RWPE2 (cell line): ENCODE results near the gene KIAA1755.

ENCODE experiments used
- ATAC-seq: fragments of 200-7000 bp; cut with Tn5 transposase; 3 replicates; pipeline ENCODE4 v1.9.1; 2021; ENCODE audit warnings: low read depth
- DNase-seq: peaks from one replicate; pipeline ENCODE4 v3.0.0-alpha.2; 2020; ENCODE audit warnings: low spot score
- H3K27ac ChIP-seq: fragments of 450-650 bp; 2 replicates; pipeline ENCODE4 v1.5.1; 2017; ENCODE audit warnings: mild to moderate bottlenecking; ENCODE audit not compliant: poor library complexity, severe bottlenecking
- H3K27me3 ChIP-seq: fragments of 250-450 bp; sonication (Bioruptor Pico); 2 replicates; pipeline ENCODE4 v1.5.1; 2021; ENCODE audit warnings: mild to moderate bottlenecking, moderate library complexity; ENCODE audit not compliant: insufficient read depth, poor library complexity, severe bottlenecking
- H3K36me3 ChIP-seq: fragments of 250-450 bp; sonication (Bioruptor Pico); 2 replicates; pipeline ENCODE4 v1.5.1; 2020; ENCODE audit warnings: low read depth, mild to moderate bottlenecking, moderate library complexity
- H3K4me1 ChIP-seq: fragments of 250-450 bp; sonication (Bioruptor Pico); 2 replicates; pipeline ENCODE4 v1.5.1; 2021; ENCODE audit warnings: mild to moderate bottlenecking, moderate library complexity; ENCODE audit not compliant: insufficient read depth, poor library complexity, severe bottlenecking
- H3K4me3 ChIP-seq: fragments of 250-450 bp; sonication (Bioruptor Pico); 2 replicates; pipeline ENCODE4 v1.5.1; 2021; ENCODE audit warnings: mild to moderate bottlenecking, moderate library complexity; ENCODE audit not compliant: severe bottlenecking
- H3K9me3 ChIP-seq: fragments of 250-450 bp; sonication (Bioruptor Pico); 2 replicates; pipeline ENCODE4 v1.5.1; 2021; ENCODE audit warnings: mild to moderate bottlenecking, moderate library complexity; ENCODE audit not compliant: severe bottlenecking
- TF ChIP-seq, protein P1 (sequence below): fragments of 450-650 bp; IDR thresholded peaks from one replicate; pipeline ENCODE4 v1.5.1; 2017; ENCODE audit warnings: mild to moderate bottlenecking, moderate library complexity; ENCODE audit not compliant: poor library complexity, severe bottlenecking

The KIAA1755 gene

DNA sequence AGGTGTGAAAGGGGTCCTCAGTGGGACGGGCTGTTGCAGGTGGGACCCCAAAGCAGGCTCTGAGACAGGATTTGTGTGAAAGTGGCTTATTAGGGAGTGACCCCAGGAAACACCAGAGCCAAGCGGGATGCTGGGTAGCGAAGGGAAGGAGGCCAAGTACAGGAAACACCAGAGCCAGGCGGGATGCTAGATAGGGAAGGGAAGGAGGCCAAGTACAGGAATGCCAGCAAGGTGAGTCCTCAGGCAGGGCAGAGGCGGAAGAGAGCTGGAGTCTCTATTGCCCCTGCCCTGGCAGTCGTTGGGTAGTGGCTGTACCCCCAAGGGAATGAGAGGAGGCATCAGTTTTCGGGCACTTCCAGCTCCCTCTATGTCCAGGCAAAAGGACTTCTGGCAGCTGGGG lies 65.0 kb downstream of the KIAA1755 start:
- H3K27me3 ChIP-seq: no peaks in the 10 kb centered on the region

GRCh38 chr20:38194971-38195504 lies 65.5 kb downstream of the KIAA1755 start:
- DNase-seq (peak; percentile 70), ATAC-seq (no peak)
- H3K9me3 ChIP-seq: no peaks in the 10 kb centered on the region
- peaks cover 27% of the 10 kb centered on the region for H3K4me1 ChIP-seq
- no peak overlapping the region for H3K27ac ChIP-seq
- no peak overlapping the region for H3K4me3 ChIP-seq
- no peaks in the 10 kb centered on the region for H3K27me3 ChIP-seq
- H3K36me3 ChIP-seq: no peaks in the 10 kb centered on the region
- TF ChIP-seq, protein P1, sequence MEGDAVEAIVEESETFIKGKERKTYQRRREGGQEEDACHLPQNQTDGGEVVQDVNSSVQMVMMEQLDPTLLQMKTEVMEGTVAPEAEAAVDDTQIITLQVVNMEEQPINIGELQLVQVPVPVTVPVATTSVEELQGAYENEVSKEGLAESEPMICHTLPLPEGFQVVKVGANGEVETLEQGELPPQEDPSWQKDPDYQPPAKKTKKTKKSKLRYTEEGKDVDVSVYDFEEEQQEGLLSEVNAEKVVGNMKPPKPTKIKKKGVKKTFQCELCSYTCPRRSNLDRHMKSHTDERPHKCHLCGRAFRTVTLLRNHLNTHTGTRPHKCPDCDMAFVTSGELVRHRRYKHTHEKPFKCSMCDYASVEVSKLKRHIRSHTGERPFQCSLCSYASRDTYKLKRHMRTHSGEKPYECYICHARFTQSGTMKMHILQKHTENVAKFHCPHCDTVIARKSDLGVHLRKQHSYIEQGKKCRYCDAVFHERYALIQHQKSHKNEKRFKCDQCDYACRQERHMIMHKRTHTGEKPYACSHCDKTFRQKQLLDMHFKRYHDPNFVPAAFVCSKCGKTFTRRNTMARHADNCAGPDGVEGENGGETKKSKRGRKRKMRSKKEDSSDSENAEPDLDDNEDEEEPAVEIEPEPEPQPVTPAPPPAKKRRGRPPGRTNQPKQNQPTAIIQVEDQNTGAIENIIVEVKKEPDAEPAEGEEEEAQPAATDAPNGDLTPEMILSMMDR: no peak

More for the DNA sequence above, 65.0 kb downstream of the KIAA1755 start:
- peak; percentile 74 for DNase-seq
- peak; percentile 32; the same call in 2 of the 3 replicates for ATAC-seq
- no peak overlapping the region for H3K4me3 ChIP-seq
- no peaks in the 10 kb centered on the region for H3K9me3 ChIP-seq
- no peaks in the 10 kb centered on the region for H3K36me3 ChIP-seq
- H3K27ac ChIP-seq: peak overlapping the region; percentile 74
- TF ChIP-seq, protein P1: no peak
- peaks cover 27% of the 10 kb centered on the region for H3K4me1 ChIP-seq

DNA sequence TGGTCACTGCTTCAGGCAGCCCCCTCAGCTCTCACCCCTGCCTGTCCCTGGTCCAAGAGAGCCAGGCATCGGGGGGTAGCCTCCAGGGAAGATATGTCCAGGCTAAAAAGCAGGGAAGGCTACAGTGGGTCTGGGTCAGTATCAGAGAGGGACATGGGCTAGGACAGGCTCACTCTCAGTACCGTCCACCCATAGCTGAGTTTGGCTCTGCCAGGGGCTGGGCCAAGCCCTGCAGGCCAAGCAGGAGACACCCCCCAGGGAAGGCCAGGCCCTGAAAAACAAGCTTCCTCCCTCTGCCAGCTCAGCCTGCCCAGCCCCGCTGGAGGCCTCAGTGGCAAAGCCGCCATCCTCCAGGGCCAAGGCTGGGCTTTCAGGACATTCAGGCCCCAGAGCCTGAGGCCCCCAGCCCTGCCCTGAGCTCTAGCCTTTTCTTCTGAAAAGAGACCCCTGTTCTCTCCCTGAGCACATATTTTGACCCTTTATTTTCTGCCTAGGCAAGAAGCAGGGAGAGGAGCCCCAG lies 66.9 kb downstream of the KIAA1755 start:
- Histone ChIP-seq H3K36me3 (no peaks in the 10 kb centered on the region), H3K27ac (no peak overlapping the region), H3K9me3 (no peaks in the 10 kb centered on the region), H3K4me3 (no peak overlapping the region), H3K27me3 (no peaks in the 10 kb centered on the region), H3K4me1 (peaks cover 23% of the 10 kb centered on the region)
- DNase-seq (peak; percentile 75), ATAC-seq (no peak)
- TF ChIP-seq, protein P1: no peak

DNA sequence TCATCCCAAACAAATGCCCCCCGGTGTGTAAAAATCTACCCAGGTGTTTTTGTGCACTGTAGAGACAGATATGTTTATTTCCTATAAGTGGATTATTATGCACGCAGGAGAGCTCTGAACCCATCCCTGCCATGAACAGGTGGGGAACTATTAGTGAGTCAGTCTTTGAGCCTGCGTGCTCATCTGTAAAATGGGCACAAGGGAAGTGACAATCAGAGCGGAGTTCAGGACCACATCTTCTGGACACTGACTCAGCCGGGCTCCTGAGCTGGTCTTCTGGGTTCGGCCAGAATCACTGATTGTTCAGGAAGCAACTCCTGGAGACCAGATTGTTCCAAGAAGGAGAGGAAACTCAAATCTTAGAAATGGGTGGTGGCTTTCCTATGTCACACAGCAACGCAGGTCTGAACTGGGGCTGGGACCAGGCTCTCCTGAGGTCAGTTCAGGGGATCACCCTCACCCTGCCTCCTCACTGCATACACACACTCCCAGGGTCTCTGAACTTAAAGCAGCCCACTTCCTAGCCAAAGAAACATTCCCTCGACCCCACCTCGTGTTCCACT lies 68.1 kb downstream of the KIAA1755 start:
- H3K36me3 ChIP-seq: no peaks in the 10 kb centered on the region
- no peaks in the 10 kb centered on the region for H3K9me3 ChIP-seq
- H3K27ac ChIP-seq: no peak overlapping the region
- H3K4me1 ChIP-seq: peaks cover 17% of the 10 kb centered on the region
- TF ChIP-seq, protein P1: no peak
- H3K27me3 ChIP-seq: no peaks in the 10 kb centered on the region
- ATAC-seq (no peak), DNase-seq (peak; percentile 60)
- no peak overlapping the region for H3K4me3 ChIP-seq

DNA sequence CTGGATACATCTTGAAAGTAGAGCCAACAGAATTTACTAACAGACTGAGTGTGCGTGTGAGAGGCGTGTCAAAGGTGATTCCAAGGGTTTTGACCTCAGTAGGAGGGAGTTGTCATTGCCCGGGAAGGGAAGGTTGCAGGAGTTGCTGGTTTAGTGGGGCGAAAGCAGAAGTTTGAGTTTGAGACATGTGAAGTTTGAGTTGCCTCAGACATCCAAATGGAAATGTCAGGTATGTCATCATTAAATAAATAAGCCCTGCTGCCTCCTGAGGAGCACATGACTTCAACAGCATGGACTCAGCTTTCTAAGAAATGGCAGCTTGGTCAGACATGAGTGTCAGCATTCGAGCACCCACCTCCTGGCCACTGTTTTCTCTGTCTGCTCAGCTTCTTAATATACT lies 68.9 kb downstream of the KIAA1755 start:
- DNase-seq (peak; percentile 46), ATAC-seq (no peak)
- no peak overlapping the region for H3K4me3 ChIP-seq
- no peak overlapping the region for H3K27ac ChIP-seq
- H3K27me3 ChIP-seq: no peaks in the 10 kb centered on the region
- H3K9me3 ChIP-seq: no peaks in the 10 kb centered on the region
- peaks cover 18% of the 10 kb centered on the region for H3K4me1 ChIP-seq
- no peaks in the 10 kb centered on the region for H3K36me3 ChIP-seq
- TF ChIP-seq, protein P1: no peak
